GM12865 (cell line): ENCODE data around the gene CEP57L1.
"Not testable (repeated sequence)": the region's sequence is repeated elsewhere in the genome, so short reads cannot be mapped to it uniquely, and the experiment has no call there.

ENCODE experiments used
- DNase-seq: peaks from one replicate; pipeline ENCODE4 v3.0.0; 2010; ENCODE audit warnings: low read depth
- H3K4me3 ChIP-seq: 2 replicates; pipeline ENCODE4 v1.5.1; 2011; ENCODE audit warnings: mild to moderate bottlenecking, low read depth, low read length, control low read depth
- TF ChIP-seq, protein P1 (sequence below): IDR thresholded peaks from 2 replicates; pipeline ENCODE4 v1.5.1; 2011; ENCODE audit warnings: low read length, control low read depth, low read depth, inconsistent platforms; ENCODE audit not compliant: insufficient read depth; ENCODE audit errors: missing control alignments

The CEP57L1 gene

DNA sequence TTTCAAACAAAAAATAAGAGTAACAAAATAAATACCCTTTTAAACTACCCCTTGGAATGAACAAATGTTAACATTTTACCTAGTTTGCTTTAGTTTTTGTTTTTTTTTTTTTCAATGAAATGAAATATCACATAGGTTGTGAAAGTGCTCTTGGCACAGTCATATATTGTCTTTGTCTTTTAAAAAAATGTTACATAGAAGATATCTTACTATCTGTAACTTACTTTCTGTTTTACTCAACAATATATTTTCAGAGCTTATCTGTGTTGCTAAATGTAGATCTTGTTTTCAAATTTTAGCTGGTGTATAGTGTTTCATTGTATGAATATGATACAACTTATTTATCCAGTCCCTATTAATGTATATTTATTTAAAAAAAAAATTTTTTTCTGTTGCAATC, 8.6 kb downstream of the CEP57L1 start:
- no peak for DNase-seq
- TF ChIP-seq, protein P1, sequence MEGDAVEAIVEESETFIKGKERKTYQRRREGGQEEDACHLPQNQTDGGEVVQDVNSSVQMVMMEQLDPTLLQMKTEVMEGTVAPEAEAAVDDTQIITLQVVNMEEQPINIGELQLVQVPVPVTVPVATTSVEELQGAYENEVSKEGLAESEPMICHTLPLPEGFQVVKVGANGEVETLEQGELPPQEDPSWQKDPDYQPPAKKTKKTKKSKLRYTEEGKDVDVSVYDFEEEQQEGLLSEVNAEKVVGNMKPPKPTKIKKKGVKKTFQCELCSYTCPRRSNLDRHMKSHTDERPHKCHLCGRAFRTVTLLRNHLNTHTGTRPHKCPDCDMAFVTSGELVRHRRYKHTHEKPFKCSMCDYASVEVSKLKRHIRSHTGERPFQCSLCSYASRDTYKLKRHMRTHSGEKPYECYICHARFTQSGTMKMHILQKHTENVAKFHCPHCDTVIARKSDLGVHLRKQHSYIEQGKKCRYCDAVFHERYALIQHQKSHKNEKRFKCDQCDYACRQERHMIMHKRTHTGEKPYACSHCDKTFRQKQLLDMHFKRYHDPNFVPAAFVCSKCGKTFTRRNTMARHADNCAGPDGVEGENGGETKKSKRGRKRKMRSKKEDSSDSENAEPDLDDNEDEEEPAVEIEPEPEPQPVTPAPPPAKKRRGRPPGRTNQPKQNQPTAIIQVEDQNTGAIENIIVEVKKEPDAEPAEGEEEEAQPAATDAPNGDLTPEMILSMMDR: no peak
- no peak overlapping the region for H3K4me3 ChIP-seq

DNA sequence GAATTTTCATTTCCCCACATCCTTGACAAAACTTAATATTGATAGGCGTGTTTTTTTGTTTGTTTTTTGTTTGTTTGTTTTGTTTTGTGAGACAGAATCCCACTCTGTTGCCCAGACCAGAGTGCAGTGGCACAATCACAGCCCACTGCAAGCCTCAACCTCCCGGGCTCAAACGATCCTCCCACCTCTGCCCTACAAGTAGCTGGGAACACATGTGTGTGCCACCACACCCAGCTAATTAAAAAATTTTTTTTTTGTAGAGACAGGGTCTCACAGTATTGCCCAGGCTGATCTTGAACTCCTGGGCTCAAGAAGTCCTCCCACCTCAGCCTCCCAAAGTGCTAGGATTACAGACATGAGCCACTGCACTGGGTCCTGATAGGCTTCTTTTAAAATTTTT, 9.2 kb downstream of the CEP57L1 start:
- no peak for DNase-seq
- TF ChIP-seq, protein P1: no peak

DNA sequence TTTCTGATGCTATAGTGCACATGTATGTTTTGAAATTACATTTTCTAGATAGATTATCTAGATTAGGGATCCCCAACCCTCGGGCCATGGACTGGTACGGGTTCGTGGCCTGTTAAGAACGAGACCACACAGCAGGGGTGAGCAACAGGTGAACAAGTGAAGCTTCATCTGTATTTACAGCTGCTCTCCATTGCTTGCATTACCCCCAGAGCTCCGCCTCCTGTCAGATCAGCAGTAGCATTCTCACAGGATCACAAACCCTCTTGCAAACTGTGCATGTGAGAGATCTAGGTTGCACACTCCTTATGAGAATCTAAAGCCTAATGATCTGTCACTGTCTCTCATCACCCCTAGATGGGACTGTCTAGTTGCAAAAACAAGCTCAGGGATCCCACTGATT, 10.4 kb downstream of the CEP57L1 start:
- no peak overlapping the region for H3K4me3 ChIP-seq
- no peak for DNase-seq
- TF ChIP-seq, protein P1: no peak

More for the DNA sequence above, 9.2 kb downstream of the CEP57L1 start:
- H3K4me3 ChIP-seq: no peak overlapping the region

DNA sequence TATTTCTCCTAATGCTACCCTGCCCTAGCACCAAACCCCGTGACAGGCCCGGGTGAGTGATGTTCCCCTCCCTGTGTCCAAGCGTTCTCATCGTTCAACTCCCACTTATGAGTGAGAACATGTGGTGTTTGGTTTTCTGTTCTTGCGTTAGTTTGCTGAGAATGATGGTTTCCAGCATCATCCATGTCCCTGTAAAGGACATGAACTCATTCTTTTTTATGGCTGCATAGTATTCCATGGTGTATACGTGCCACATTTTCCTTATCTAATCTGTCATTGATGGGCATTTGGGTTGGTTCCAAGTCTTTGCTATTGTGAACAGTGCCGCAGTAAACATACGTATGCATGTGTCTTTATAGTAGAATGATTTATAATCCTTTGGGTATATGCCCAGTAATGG, 14.4 kb downstream of the CEP57L1 start:
- DNase-seq: not testable (repeated sequence)

DNA sequence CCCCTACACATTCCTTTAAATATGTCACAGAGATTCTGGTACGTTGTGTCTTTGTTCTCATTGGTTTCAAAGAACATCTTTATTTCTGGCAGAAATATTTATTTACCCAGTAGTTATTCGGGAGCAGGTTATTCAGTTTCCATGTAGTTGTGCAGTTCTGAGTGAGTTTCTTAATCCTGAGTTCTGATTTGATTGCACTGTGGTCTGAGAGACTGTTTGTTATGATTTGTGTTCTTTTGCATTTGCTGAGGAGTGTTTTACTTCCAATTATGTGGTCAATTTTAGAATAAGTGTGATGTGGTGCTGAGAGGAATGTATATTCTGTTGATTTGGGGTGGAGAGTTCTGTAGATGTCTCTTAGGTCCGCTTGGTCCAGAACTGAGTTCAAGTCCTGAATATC, 17.4 kb downstream of the CEP57L1 start:
- not testable (repeated sequence) for DNase-seq, H3K4me3 ChIP-seq

More for the DNA sequence above, 14.4 kb downstream of the CEP57L1 start:
- H3K4me3 ChIP-seq: not testable (repeated sequence)

DNA sequence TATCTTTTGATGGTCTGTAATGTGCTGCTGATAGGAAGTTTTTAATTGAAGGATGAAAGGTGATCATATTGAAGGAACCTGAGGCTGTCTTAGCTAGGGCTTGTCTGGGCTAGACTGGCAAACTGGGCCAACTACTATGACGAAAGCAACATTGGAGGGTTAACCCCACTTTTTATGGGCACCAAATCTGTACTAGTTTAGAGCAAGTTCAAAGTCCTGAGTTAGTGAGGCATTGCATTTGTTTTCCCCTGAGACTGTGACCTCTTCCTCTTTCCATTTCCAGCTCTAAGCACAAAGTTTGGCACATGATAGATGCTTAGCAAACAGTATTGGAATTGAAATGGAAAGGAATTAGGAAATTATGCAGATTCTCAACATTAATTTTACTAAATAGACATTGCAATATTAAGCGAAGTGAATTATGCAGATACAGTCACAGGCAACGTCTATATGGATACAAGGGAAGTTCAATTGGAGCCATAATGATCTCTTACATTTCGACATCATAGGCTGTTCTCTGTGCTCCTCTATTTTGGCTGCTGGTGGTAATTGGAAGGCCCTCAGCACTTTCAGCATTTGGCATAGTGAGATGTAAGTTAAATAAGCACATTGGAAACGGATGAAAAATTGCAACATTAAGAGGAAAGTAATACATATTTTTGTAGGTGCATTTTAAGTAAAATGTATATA, 22.2 kb downstream of the CEP57L1 start:
- no peak overlapping the region for H3K4me3 ChIP-seq
- TF ChIP-seq, protein P1: no peak
- DNase-seq: peak; percentile 43

DNA sequence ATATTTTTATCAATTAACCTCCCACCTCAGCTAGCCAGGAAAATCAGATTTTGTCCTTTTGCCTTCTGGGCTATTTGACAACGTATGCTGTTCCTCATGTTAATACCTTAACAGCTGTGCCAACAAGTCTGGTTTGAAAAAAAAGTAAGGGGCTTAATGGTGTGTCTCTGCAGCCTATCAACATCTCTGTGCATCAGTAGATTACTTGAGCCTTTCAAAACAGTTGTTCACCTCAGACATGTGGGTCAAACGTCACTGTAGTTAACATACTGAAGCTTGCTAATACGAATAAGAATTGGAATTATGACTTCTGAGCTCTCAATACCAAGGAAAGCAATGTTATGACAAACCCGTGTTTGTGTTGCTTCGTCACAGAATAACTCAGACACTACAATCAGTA, 23.0 kb downstream of the CEP57L1 start:
- TF ChIP-seq, protein P1: no peak
- DNase-seq: no peak
- no peak overlapping the region for H3K4me3 ChIP-seq

DNA sequence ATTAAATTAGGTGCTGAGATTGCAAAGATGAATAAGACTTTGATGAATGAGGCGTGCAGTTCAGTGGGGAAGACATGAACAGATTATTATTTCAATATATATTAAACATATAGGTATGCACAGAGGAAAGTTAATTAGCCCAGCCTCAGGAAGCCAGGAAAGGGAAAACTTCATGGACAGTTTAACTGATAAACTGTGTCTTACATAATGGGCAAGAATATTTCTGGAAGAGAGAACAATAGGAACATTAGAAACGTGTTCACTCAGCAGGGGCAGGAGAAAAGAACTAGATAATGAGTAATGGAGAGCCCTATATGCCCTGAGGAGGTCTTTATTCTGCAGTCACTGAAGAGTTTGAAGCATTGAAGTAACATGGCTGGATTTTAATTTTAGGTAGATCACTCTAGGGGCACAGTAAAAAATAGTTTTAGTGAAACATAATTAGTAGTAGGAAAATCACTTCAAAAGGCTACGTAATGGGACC, 23.6 kb downstream of the CEP57L1 start:
- TF ChIP-seq, protein P1: no peak
- DNase-seq: no peak
- H3K4me3 ChIP-seq: no peak overlapping the region
